ENCODE results near the gene ABCF3. TPM values are rescaled to one million over a fixed set of nuclear protein-coding genes. Genes with fewer than 3 reads are reported as not detected.

ABCF3 gene
- total RNA-seq, 1 experiment from 2014 or later: 68.8 TPM

- no peaks in the 10 kb centered on the region for H3K27me3 ChIP-seq (replicated peaks; ENCODE audit: control insufficient read depth, insufficient read depth, low read length)
- H3K36me3 Mint-ChIP-seq (ENCODE audit: insufficient read depth, unreplicated experiment): no peaks in the 10 kb centered on the region
- no peak overlapping the region for H3K27ac Mint-ChIP-seq (ENCODE audit: unreplicated experiment)
- H3K36me3 ChIP-seq (ENCODE audit: control insufficient read depth, insufficient read depth, low read length): no peaks in the 10 kb centered on the region
- BruUV-seq (replicated peaks): no TSS peak
- H3K4me1 Mint-ChIP-seq (ENCODE audit: low read depth, unreplicated experiment): no peaks in the 10 kb centered on the region
- ChIA-PET CTCF (interaction anchor here (0.6 kb wide), 1 partner anchor 9 kb away, joined by 3 read pairs; no protein-coding TSS in a partner anchor), POLR2A (interaction anchor here (0.6 kb wide), 1 partner anchor 582 kb away, joined by 3 read pairs; no protein-coding TSS in a partner anchor)
- peaks cover 7% of the 10 kb centered on the region for H3K27me3 Mint-ChIP-seq (ENCODE audit: insufficient read depth, unreplicated experiment)
- intact Hi-C loops (cut with micrococcal nuclease; ENCODE audit: unreplicated experiment): no loop called here
- TF ChIP-seq CTCF (IDR thresholded peaks at IDR 0.05; ENCODE audit: insufficient read depth in 1 of 2, low read depth in 1 of 2, low read length in 1 of 2, severe bottlenecking in 1 of 2, unreplicated experiment in 1 of 2): no peak
- no peaks in the 10 kb centered on the region for H3K9me3 Mint-ChIP-seq (ENCODE audit: unreplicated experiment)
- H3K4me3 Mint-ChIP-seq (ENCODE audit: unreplicated experiment): no peak overlapping the region
- H3K9me3 ChIP-seq: no peaks in the 10 kb centered on the region
- H3K4me3 ChIP-seq (ENCODE audit: low read depth, low read length): no peak overlapping the region
- no peak for DNase-seq
- H3K4me1 ChIP-seq: no peaks in the 10 kb centered on the region
Observed at GRCh38 chr3:184218814-184219213, 32.8 kb downstream of the ABCF3 start.

- intact Hi-C loops (cut with micrococcal nuclease; ENCODE audit: unreplicated experiment): no loop called here
- no peak for DNase-seq
- H3K4me3 ChIP-seq (ENCODE audit: low read depth, low read length): no peak overlapping the region
- no peaks in the 10 kb centered on the region for H3K4me1 Mint-ChIP-seq (ENCODE audit: low read depth, unreplicated experiment)
- H3K9me3 Mint-ChIP-seq (ENCODE audit: unreplicated experiment): no peaks in the 10 kb centered on the region
- no peak overlapping the region for H3K4me3 Mint-ChIP-seq (ENCODE audit: unreplicated experiment)
- no peak for TF ChIP-seq CTCF (IDR thresholded peaks at IDR 0.05; ENCODE audit: insufficient read depth in 1 of 2, low read depth in 1 of 2, low read length in 1 of 2, severe bottlenecking in 1 of 2, unreplicated experiment in 1 of 2)
- no peaks in the 10 kb centered on the region for H3K36me3 ChIP-seq (ENCODE audit: control insufficient read depth, insufficient read depth, low read length)
- BruUV-seq (replicated peaks): no TSS peak
- no peaks in the 10 kb centered on the region for H3K9me3 ChIP-seq
- no peak overlapping the region for H3K27ac Mint-ChIP-seq (ENCODE audit: unreplicated experiment)
- ChIA-PET CTCF (interaction anchor here (0.6 kb wide), 1 partner anchor 132 kb away, joined by 3 read pairs; no protein-coding TSS in a partner anchor), POLR2A (no interaction called here)
- H3K27me3 Mint-ChIP-seq (ENCODE audit: insufficient read depth, unreplicated experiment): peaks cover 12% of the 10 kb centered on the region
- H3K27me3 ChIP-seq (replicated peaks; ENCODE audit: control insufficient read depth, insufficient read depth, low read length): no peaks in the 10 kb centered on the region; the same call in 1 of the 2 replicates
- H3K4me1 ChIP-seq: no peaks in the 10 kb centered on the region
- no peaks in the 10 kb centered on the region for H3K36me3 Mint-ChIP-seq (ENCODE audit: insufficient read depth, unreplicated experiment)
Observed at GRCh38 chr3:184222521-184222920, 36.5 kb downstream of the ABCF3 start.

- no TSS peak for BruUV-seq (replicated peaks)
- no peaks in the 10 kb centered on the region for H3K36me3 ChIP-seq (ENCODE audit: control insufficient read depth, insufficient read depth, low read length)
- no peaks in the 10 kb centered on the region for H3K9me3 Mint-ChIP-seq (ENCODE audit: unreplicated experiment)
- POLR2A ChIA-PET: no interaction called here
- H3K27me3 ChIP-seq (replicated peaks; ENCODE audit: control insufficient read depth, insufficient read depth, low read length): peaks cover 5% of the 10 kb centered on the region; the same call in 1 of the 2 replicates
- H3K4me3 ChIP-seq (ENCODE audit: low read depth, low read length): no peak overlapping the region
- CTCF ChIA-PET: no interaction called here
- no peak overlapping the region for H3K4me3 Mint-ChIP-seq (ENCODE audit: unreplicated experiment)
- no peaks in the 10 kb centered on the region for H3K4me1 ChIP-seq
- no peak overlapping the region for H3K27ac Mint-ChIP-seq (ENCODE audit: unreplicated experiment)
- intact Hi-C loops (cut with micrococcal nuclease; ENCODE audit: unreplicated experiment): no loop called here
- no peak for TF ChIP-seq CTCF (IDR thresholded peaks at IDR 0.05; ENCODE audit: insufficient read depth in 1 of 2, low read depth in 1 of 2, low read length in 1 of 2, severe bottlenecking in 1 of 2, unreplicated experiment in 1 of 2)
- H3K9me3 ChIP-seq: no peaks in the 10 kb centered on the region
- H3K27me3 Mint-ChIP-seq (ENCODE audit: insufficient read depth, unreplicated experiment): peaks cover 18% of the 10 kb centered on the region
- DNase-seq: no peak
- H3K36me3 Mint-ChIP-seq (ENCODE audit: insufficient read depth, unreplicated experiment): no peaks in the 10 kb centered on the region
- H3K4me1 Mint-ChIP-seq (ENCODE audit: low read depth, unreplicated experiment): no peaks in the 10 kb centered on the region
Observed at GRCh38 chr3:184223946-184224345, 37.9 kb downstream of the ABCF3 start.
